ENCODE results near the gene DUS4L. TPM values are rescaled to one million over a fixed set of nuclear protein-coding genes. Genes with fewer than 3 reads are reported as not detected.

Gene DUS4L
- total RNA-seq, 1 donor: 5.4 TPM

GRCh38 chr7:107627002-107627401 lies 63.2 kb downstream of the DUS4L start:
- H3K4me1 ChIP-seq (ENCODE audit: insufficient read depth, low read length): peaks cover 4% of the 10 kb centered on the region
- H2AFZ ChIP-seq (ENCODE audit: low read length): no peak overlapping the region
- H3K9me3 ChIP-seq (ENCODE audit: low read depth, low read length): no peaks in the 10 kb centered on the region
- peaks cover 2% of the 10 kb centered on the region for H4K20me1 ChIP-seq (ENCODE audit: insufficient read depth, low read length)
- TF ChIP-seq CTCF (IDR thresholded peaks at IDR 0.05; ENCODE audit: extremely low read depth, low read depth, low read length): no peak
- H3K4me2 ChIP-seq (ENCODE audit: insufficient read depth, low read length): no peak overlapping the region
- no peaks in the 10 kb centered on the region for H3K79me2 ChIP-seq (ENCODE audit: insufficient read depth, low read length)
- no peaks in the 10 kb centered on the region for H3K36me3 ChIP-seq (ENCODE audit: insufficient read depth, low read length)
- DNase-seq (ENCODE audit: insufficient read length, low spot score, missing footprints): no peak
- H3K27ac ChIP-seq (ENCODE audit: low read depth, low read length): no peak overlapping the region
- no peaks in the 10 kb centered on the region for H3K27me3 ChIP-seq (ENCODE audit: insufficient read depth, low read length)
- H3K4me3 ChIP-seq (ENCODE audit: insufficient read depth, low read length): no peak overlapping the region

Small RNA genes lying within 50 kb of the gene (small RNA-seq; reads per million reads assigned to genes)
- not detected for gene RF01233

Other genes with a start within 250 kb of the DUS4L start
- not detected in 2 replicates for gene GPR22, start 93.9 kb upstream of the DUS4L start, total RNA-seq
- 29.7 and 51.0 TPM in 2 replicates for gene COG5, start 51 bp upstream of the DUS4L start, total RNA-seq
- 43.1 and 52.2 TPM in 2 replicates for gene BCAP29, start 16.3 kb downstream of the DUS4L start, total RNA-seq
- gene SLC26A4, start 96.9 kb downstream of the DUS4L start, total RNA-seq: 0.36 and 0.59 TPM in 2 replicates
- gene CBLL1, start 180.2 kb downstream of the DUS4L start, total RNA-seq: 25.7 and 32.7 TPM in 2 replicates
- not detected in 2 replicates for gene SLC26A3, start 239.3 kb downstream of the DUS4L start, total RNA-seq